KG1 (cell line): Measurements from ENCODE around the gene PLEKHG2.
A peak's percentile ranks its signal among the peaks of the same experiment; 100 is the strongest.

Experiments used
- DNase-seq: peaks from one replicate; lab custom pipeline; 2025; lab: John Stamatoyannopoulos, UW

The PLEKHG2 gene

DNA sequence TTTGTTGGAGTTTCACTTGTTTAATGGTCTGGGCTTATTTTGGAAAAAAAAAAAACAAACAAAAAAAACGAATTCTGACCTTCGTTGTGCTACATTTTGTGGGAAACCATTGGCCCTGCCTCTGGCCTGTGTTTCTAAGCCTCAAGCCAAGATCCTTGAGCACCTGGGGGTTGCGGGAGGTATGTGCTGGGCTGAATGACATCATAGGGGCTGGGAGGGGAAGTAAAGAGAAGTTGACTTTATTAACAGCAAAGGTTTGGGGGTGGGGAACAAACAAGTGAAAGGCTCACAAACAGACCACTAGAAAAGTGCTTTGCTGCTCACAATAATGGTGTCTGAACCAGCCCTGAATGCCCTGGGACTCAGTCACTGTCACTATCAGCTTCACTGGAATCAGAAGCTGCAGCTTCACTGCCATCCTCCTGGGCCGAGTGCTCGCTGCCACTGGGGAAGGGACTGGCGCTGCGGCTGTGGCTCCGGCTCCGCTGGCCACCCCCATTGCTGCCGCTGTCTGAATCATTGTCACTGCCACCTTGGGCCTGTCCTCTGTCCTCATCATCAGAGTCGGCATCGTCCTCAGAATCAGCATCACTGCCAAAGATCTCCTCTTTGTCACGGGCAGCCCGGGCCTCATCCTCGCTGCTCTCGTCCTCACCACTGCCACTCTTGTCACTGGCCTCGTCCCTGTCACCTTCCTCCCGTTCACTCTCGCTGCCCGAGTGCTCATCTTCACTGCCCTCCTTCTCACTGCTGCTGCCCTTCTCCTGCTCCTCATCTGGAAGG, 26.6 kb upstream of the PLEKHG2 start:
- no peak for DNase-seq

DNA sequence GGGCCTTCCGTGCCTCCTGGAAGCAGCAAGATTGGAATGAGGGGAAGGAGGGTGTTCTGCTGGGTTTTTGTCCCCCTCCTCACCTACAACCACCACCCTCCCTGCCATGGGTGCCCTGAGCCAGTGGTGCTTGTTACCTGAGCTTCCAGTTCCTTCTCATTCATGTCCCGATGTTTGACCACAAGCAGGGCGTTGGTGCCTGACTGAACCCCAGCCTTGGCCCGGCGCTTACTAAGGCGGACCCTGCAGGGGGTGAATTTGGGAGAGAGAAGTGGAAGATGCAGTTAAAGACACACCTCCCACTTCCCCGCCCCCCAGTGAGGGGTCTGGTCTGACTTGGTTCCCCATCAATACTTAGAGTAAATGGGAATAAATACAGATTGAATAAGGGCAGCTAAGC, 25.9 kb upstream of the PLEKHG2 start:
- DNase-seq = no peak

DNA sequence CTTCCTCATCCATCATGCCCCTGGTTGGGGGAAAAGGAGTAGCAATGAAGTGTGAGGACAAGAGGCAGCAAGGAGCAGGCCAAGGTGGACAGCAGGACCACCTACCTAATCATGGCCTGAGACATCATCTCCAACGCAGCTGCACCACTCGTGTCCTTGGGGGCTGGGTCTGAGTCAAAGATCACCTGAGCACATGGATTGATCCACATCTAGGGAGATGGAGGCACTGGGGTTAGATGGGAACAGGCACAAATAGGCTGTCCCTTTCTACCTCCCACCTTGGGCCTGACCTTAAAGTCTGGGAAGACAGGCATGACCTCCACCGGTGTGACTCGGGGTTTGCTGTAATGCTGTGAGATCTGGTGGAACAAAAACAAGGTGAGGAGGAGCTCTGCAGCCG, 23.8 kb upstream of the PLEKHG2 start:
- DNase-seq = no peak

DNA sequence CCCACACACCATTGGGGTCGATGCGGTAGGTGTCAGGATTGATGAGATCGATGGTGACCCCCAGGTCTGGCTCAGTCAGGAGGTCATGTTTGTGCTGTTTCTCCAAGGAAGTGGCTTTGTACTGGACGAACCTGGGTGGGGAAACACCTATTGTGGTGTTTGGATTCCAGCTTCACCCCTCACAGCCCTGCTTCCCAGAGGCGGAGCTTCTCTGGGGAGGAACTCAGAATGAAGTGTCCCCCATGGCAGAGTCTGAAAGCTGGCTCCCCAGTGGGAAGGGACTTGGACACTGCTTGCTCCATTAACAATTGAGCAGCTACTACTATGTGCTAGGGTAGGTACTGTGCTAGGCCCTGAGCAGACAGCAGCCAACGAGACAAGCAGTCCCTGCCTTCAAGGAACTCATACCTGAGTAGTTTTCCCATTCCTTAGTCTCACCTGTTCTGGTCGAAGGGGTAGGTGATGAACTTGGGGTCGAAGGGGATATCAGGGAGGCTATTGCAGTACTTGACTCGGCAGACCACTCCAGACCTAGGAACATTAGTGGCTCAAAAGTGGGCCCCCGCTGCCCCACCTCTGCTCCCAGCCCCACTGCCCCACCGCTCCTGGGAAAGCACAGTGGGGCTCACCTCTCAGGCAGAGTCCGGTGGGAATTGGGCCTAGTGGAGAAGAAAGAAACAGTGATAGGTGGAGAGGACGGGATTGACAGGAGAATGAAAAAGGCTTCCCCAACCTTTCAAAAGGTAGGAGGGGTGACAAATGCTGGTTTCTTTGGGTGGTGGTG, 22.6 kb upstream of the PLEKHG2 start:
- no peak for DNase-seq

DNA sequence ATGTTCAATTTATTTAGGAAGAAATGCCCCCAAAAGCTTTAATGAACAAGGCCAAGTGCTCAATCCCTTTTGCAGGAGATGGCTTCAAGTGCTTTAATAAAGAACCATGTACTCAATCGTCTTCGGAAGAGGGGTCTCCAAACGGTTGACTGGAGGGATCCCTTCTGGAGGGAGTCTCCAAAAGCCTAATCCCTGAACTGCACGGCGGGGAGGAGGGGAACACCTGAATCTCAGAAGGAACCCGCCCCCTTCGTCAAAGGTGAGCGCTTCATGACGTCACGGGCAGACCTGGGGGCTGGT, 22.1 kb upstream of the PLEKHG2 start:
- DNase-seq = no peak

DNA sequence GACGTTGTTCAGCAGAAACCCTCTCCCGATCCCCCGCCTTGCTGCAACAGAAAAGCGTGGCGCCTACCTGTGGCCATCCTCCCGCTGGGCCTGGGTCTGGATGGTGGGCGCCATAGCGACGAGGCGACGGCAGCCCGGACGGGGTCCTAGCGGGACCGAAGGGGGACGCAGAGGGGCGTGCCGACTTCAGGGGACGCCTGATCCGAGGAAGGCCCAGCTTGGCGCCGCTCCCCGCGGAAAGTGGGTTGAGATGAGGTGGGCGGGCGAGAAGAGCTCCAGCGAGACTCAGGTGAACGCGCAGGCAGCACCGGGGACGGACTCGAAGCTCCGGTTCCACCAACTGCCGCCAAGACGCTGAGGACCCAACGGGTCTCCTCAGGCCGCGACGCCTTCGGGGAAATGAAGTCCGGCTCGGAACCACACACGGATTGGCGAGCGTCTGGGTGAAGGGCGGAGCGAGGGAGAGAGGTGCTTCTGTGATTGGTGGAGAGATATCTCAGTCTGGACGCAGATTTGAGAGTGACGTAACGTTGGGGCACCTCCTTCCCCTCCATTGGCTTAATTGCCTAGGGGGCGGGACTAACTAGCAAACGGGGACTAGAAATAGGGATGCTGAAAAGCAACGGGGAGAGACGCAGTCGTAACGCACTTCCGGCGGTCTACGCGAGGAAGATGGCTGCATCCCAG, 21.6 kb upstream of the PLEKHG2 start, which contains the start of the genes MED29 and PAF1:
TSS of gene MED29 (plus strand) at position 628 of the 687 bp plus-strand sequence. CDS start at position 673, 45 bp downstream.
TSS of gene PAF1 (minus strand) at position 356 of the 687 bp plus-strand sequence. CDS start at position 114, 242 bp downstream.
- peak; percentile 90 for DNase-seq

DNA sequence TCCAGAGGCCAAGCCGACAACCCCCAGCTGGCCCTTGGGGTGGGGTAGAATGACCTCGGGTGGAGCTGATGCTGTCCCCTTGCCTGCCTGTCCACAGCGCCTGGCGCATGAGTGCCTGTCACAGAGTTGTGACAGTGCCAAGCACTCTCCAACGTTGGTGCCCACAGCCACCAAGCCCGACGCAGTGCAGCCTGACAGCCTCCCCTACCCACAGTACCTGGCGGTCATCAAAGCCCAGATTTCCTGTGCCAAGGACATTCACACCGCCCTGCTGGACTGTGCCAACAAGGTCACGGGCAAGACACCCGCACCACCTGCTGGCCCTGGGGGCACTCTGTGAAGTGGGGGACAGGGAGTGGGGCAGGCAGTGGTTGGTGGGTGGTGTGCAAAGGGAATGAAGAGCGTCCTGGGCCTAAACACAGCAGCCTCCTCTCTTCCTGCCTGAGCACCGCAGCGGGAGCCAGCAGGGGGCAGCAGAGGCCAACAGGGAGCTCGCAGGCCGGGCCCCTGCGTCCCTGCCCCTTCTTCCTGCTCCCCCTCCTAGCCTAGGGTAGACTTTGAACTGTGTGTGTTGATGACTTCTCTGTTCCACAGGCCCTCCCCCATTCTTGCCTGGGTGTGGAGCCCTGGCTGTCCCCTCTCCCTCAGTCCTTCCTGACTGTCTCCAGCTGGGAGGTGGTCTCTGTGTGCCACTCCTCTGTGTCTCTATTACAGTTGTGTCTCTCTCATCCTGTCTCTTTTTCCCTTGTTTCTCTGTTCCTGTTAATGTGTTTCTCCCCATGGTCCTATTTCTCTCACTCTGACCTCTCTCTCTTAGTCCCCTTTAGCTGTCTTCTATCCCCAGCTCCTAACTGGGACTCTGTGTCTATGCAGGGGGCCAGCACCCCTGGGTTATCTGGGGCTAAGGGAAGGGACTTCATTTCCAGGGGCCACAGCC, 14.8 kb upstream of the PLEKHG2 start:
- DNase-seq = peak; percentile 40

DNA sequence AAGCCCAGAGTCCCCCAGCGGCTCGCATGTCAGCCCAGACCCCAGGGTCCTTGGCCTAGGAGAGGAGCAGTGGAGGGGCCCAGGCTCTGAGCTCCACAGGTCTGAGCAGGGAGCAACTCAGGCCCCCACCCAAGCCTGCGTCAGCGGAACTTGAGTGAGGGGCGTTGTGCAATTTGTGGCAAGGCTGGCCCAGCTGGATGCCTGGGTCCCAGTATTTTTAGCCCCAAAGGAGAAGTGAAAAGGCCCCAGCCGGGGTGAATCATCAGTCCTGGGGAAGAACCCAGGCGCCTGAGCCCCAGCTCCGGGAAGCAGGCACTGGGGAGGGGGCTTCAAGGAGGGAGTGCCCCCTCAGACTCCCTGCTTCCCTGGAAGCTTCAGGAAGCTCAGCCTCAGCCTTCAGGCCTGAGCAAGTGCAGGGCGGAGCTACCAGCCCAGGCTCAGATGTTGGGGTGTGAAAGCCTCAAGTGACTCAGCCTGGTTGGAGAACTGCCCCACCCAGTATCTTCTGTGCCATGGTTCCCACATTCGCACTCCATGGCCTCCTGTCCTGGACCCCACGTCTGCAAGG, 14.1 kb upstream of the PLEKHG2 start:
- DNase-seq = no peak

DNA sequence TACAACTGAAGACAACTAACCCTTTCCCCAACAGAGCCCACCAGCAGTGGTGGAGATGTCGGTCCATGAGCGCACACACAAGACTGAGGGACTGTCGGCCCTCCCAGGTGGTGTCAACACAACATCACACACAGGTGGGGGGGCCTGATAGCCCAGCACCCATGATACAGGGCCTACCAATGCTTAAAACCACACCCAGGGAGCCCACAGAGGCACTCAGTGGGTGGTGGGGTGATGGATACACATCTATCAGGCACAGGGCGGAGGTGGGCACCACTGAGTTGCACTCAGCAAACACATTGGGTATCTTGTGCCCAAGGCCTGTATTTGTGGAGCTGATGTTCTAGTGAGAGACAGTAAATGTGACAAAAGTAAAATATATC, 12.8 kb upstream of the PLEKHG2 start:
- DNase-seq = no peak

DNA sequence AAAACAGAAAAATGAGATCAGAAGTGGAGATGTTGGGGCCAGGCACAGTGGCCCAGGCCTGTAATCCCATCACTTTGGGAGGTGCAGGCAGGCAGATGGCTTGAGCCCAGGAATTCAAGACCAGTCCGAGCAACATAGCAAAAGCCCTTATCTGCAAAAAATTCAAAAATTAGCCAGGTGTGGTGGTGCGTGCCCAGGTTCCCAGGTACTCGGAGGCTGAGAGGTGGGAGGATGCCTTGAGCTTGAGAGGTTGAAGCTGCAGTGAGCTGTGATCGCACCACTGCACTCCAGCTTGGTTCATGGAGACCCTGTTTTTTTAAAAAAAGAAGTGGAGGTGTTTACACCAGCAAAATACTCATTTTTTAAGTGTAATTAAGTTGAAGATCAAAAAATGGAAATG, 12.4 kb upstream of the PLEKHG2 start:
- no peak for DNase-seq

DNA sequence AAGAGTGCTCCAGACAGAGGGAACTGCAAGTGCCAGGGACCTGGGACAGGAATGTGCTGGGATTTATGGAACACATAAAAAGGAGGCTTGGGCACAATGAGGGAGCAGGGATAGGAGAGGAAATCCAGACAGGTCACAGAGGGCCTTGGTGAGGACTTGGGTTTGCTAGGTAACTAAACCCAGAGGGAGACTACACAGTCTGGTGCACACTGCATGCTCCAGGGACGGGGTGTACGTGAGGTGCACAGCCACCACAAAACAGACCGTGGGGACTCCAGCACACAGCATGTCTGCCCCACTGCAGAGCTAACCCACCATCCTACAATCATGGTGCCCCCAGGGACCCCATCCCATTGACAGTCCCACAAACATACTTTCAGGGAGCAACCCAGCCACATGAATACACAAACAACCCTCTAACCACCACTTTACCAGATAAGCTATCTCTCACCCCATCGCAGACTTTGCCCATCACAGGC, 11.4 kb upstream of the PLEKHG2 start:
- DNase-seq = no peak

DNA sequence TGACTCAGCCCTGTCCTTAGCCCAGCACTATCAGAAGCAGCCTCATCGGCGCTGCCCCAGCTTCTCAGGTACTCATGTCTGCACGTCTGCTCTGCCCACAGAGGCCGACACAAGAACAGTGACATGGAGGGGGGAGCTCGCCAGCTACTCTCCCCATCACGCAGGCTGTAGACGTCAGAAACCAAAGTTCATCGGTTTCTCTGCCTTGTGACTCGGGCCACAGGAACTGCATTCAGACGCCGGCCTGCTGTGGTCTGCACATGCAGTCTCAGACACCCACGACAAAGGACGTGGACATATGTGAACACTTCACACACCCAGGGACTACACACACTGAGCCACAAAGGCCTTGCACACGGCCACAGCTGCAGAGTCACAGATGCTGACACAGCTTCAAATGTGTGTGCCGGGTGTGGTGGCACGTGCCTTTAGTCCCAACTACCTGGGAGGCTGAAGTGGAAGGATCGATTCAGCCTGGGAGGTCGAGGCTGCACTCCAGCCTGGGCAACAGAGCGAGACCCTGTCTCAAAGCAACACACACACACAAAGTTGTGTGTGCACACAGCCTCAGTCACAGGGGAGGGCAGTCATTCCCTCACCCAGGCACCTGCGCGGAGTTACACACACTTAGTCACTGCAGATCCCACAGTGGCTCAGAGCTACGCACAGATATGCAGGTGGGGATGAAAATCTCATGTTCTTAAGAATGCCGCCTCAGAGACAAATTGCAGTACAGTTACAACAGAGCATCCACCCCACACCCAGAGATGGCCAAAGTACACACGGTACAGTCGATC, 10.7 kb upstream of the PLEKHG2 start:
- DNase-seq = no peak

DNA sequence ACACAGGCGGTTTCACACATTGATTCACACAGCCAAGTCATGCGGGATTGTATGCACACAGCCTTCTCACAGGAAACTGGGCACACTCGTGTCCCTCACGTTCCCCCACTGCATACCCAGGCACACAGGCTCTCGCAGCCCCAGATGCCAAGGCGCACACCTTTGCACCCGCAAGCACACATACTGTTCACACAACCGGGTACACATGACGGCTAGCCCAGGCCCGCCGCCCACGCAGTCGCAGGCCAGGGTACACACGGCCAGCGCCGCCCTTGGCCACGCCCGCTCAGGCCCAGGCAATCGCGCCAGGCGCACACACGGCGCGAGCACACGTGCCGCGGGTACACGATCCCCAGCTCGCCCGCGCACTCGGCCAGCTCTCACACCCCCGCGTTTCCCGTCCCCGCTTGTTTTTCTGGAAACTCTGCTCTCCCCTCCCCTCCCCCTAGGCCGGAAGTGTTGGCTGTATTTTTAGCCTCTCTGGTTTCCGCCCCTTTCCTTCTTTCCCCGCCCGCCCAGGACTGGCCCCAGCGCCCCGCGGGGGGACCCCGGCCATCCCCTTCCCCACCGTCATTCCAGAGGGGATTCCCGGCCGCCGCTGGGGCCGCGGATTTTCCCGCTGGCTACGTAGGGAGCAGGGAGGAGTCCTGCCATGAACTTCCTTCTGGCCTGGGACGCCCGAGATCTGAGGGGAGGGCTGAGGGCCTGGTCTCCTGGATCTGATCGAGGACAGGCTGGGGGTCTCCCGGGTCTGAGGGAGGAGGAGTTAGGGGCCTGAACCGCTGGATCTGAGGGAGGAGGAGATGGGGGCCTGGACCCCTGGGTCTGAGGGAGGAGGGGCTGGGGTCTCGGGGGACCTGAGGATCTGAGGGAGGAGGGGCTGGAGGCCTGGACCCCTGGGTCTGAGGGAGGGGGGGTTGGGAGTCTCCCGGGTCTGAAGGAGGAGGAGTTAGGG, 9.8 kb upstream of the PLEKHG2 start:
- DNase-seq = peak; percentile 48

DNA sequence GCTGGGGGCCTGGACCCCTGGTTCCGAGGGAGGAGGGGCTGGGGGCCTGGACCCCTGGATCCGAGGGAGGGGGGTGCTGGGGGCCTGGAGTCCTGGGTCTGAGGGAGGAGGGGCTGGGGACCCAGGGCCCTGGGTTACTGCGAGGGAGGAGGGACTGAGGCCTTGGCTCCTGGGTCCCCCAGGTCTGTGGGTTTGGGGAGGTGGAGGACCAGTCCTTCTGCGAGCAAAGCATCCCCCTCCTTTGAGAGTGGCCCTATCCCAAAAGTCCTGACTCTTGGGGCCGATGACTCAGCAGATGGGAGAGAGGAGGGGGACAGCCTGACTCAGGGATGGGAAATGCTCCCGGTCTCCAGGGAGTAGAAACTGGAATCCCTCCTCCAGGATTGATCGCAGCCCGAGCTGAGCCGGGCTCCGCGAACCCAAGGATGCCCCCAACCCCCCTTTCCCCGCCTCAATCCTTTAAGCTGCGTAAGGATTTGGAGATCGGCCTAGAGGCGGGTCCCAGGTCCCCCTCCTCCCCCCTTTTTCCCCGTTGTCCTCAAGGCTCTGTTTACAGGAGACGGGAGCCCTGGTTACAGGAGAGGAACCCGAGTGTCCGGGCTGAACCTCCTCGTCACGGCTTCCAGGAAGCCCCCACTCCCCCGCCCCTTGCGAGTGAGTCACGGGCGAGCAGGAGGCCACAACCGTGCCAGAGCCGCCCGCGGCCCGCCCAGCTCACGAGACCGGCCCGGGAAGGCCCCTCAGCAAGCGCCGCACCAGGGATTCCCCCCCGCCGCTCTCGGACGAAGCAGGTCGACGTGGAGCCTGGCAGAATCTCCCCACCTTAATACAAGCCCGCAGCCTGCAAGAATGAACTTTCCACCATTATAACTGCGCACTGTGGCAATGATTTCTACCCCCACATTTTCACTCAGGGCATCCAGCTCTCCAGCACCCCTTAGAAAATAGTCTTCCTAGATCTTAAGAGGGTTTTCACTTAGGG, 8.8 kb upstream of the PLEKHG2 start:
- peak; percentile 36 for DNase-seq

DNA sequence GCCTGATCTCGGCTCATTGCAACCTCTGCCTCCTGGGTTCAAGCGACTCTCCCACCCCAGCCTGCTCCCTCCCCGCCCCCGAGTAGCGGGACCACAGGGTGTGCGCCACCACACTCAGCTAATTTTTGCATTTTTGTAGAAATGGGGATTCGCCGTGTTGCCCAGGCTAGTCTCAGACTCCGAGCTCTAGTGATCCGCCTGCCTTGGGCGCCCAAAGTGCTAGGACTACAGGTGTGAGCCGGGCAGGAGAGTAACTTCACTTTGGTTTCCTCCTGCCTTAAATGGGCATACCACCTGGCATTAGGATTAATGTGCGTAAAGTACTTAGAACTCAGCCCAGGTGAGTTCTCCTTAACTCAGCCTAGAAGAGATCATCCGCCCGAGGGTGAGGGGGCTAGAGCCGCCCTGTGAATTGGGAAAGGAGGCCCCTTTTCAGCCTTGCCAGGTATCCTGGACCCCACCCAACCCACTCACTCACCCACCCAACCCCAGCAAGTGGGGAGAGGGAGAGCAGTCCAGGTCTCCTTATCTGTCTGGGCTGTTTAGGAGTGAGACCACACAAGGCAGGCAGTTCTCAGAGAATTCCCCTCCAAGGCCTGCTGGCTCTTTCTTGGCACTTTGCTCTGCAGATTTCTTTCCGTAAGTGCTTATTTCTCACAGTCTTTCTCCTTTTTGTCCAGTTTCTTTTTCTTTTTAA, 7.1 kb upstream of the PLEKHG2 start:
- no peak for DNase-seq

DNA sequence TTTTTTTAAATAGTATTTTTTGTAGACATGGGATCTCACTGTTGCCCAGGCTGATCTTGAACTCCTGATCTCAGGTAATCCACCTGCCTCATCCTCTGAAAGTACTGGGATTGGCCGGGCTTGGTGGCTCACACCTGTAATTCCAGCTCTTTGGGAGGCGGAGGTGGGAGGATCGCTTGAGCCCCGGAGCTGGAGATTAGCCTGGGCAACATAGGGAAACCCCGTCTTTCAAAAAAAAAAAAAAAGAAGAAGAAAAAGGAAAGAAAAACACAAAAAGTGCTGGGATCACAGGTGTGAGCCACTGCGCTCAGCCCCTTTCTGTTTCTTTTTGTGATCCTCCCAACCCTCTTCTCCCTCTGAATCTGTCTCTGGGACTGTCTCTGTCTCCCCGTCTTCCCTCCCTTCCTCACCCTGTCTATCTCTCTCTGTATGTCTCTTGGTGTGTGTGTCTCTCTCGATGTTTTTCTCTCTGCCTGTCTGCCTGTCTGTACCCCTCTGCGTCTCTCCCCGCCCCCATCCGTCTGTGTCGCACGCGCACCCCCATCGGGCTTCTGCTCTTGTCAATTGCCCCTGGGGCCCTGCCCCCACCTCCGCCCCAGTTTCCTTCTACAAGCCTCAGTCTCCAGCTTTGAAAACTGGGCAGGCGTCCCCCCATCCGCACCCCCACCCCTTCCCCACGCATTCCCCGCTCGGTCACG, 6.4 kb upstream of the PLEKHG2 start:
- no peak for DNase-seq
